ENCODE results near the gene ZNF878.
"Not testable (repeated sequence)": the region's sequence is repeated elsewhere in the genome, so short reads cannot be mapped to it uniquely, and the experiment has no call there.

Gene ZNF878

GRCh38 chr19:12052497-12053169 lies at the start of gene ZNF878:
Gene ZNF878 (minus strand): TSS chr19:12052961. CDS start chr19:12052801, 160 bp downstream.
- peak; percentile 83 for DNase-seq

GRCh38 chr19:12098040-12098439 lies 45.3 kb upstream of the ZNF878 start:
- DNase-seq = no peak

GRCh38 chr19:12095111-12095790 lies 42.5 kb upstream of the ZNF878 start:
- no peak for DNase-seq

GRCh38 chr19:12093777-12094176 lies 41.0 kb upstream of the ZNF878 start:
- no peak for DNase-seq

GRCh38 chr19:12092956-12093355 lies 40.2 kb upstream of the ZNF878 start:
- DNase-seq = no peak

GRCh38 chr19:12092065-12092867 lies 39.5 kb upstream of the ZNF878 start:
- peak; percentile 44 for DNase-seq

GRCh38 chr19:12090807-12091206 lies 38.0 kb upstream of the ZNF878 start:
- DNase-seq = peak; percentile 68

- no peak for DNase-seq
Measured at GRCh38 chr19:12085074-12085818, 32.5 kb upstream of the ZNF878 start.

- DNase-seq = not testable (repeated sequence)
Measured at GRCh38 chr19:12083336-12083735, 30.6 kb upstream of the ZNF878 start.

- no peak for DNase-seq
Measured at GRCh38 chr19:12077375-12077774, 24.6 kb upstream of the ZNF878 start.

- DNase-seq = not testable (repeated sequence)
Measured at GRCh38 chr19:12076331-12076730, 23.6 kb upstream of the ZNF878 start.

GRCh38 chr19:12075538-12076139 lies 22.9 kb upstream of the ZNF878 start:
- no peak for DNase-seq

- DNase-seq = no peak
Measured at GRCh38 chr19:12064590-12065538, 12.1 kb upstream of the ZNF878 start, which contains the start of gene ZNF844. Gene ZNF844 (plus strand): TSS chr19:12064731. CDS start chr19:12064874, 143 bp downstream.

GRCh38 chr19:12055784-12056183 lies 3.0 kb upstream of the ZNF878 start:
- no peak for DNase-seq

- peak; percentile 33 for DNase-seq
Measured at GRCh38 chr19:12052091-12052496, 667 bp downstream of the ZNF878 start.

- DNase-seq = no peak
Measured at GRCh38 chr19:12047868-12048267, 4.9 kb downstream of the ZNF878 start.

- no peak for DNase-seq
Measured at GRCh38 chr19:12043752-12044422, 8.9 kb downstream of the ZNF878 start.

GRCh38 chr19:12042893-12043292 lies 9.9 kb downstream of the ZNF878 start:
- no peak for DNase-seq

- DNase-seq = peak; percentile 82
Measured at GRCh38 chr19:12035220-12036172, 17.3 kb downstream of the ZNF878 start, which contains the start of gene ZNF433. Gene ZNF433 (minus strand): TSS chr19:12035679. CDS start chr19:12035539, 140 bp downstream.

Measured in NCI-H69 (cell line).